HCT116 (cell line): ENCODE results near the gene NR1H3. TPM values are rescaled to one million over a fixed set of nuclear protein-coding genes. Genes with fewer than 3 reads are reported as not detected.

Experiments
- ATAC-seq: fragments of 200-7000 bp; cut with Tn5 transposase; 2 replicates; pipeline ENCODE4 v1.9.1; 2020; ENCODE audit warnings: mild to moderate bottlenecking, moderate library complexity
- BruUV-seq: library from RNA; stranded (reverse); fragments of 400-500 nt; replicated peaks from 2 replicates; lab custom pipeline; 2021; lab: Mats Ljungman, UMichigan
- CTCF ChIA-PET: fragments of 300-600 bp; sonication (Branson Sonifier 250); formaldehyde crosslinking; loops from one replicate; lab custom pipeline; 2021; ENCODE audit warnings: antibody characterized with exemption; lab: Charles Lee
- POLR2A ChIA-PET: fragments of 300-600, 350-600 bp; sonication (Branson Sonifier 250); formaldehyde crosslinking; loops from one replicate; lab custom pipeline; 2021; ENCODE audit warnings: antibody characterized with exemption; lab: Charles Lee
- RAD21 ChIA-PET, 2 experiments: fragments of 300-600 bp; sonication (Branson Sonifier 250); formaldehyde crosslinking; loops; one replicate each; lab custom pipeline; 2023; ENCODE audit warnings: low total read pairs in 2 of 2; ENCODE audit not compliant: uncharacterized antibody in 2 of 2, unreplicated experiment in 2 of 2, low non-redundant PET in 1 of 2; lab: Charles Lee
- DNase-seq: peaks from one replicate; pipeline ENCODE4 v3.0.0-alpha.2; 2010; ENCODE audit warnings: low read depth, low spot score
- H2AFZ ChIP-seq: fragments of 200-600 bp; shearing (Covaris generic), sonication (generic); 2 replicates; pipeline ENCODE4 v1.6.1; 2017; ENCODE audit warnings: low read depth, mixed run types, mixed read lengths, antibody characterized with exemption, low read length; ENCODE audit not compliant: poor library complexity, severe bottlenecking
- H3K27ac ChIP-seq: 2 replicates; pipeline ENCODE4 v1.5.1; 2012; ENCODE audit warnings: low read depth, low read length
- H3K27me3 ChIP-seq: fragments of 200-600 bp; sonication (generic); 2 replicates; pipeline ENCODE4 v1.6.1; 2016; ENCODE audit warnings: mixed run types, low read length, mixed read lengths; ENCODE audit not compliant: insufficient read depth
- H3K36me3 ChIP-seq, 2 experiments: fragments of 200-500 bp in 1 of 2; fragments of 200-600 bp in 1 of 2; sonication (Bioruptor generic) in 1 of 2; sonication (generic) in 1 of 2; 2 replicates each; pipeline versions ENCODE4 v1.5.1 to v1.6.1; 2014 to 2016; ENCODE audit warnings: low read length in 2 of 2, inconsistent platforms in 1 of 2, mixed read lengths in 1 of 2, mixed run types in 1 of 2; ENCODE audit not compliant: insufficient read depth in 2 of 2, control insufficient read depth in 1 of 2
- H3K4me1 ChIP-seq, 2 experiments: fragments of 200-600 bp in 1 of 2; sonication (generic) in 1 of 2; 2 replicates each; pipeline versions ENCODE4 v1.5.1 to v1.6.1; 2012 to 2017; ENCODE audit warnings: low read length in 2 of 2, inconsistent platforms in 1 of 2, mild to moderate bottlenecking in 1 of 2, mixed read lengths in 1 of 2, mixed run types in 1 of 2, moderate library complexity in 1 of 2; ENCODE audit not compliant: insufficient read depth in 2 of 2, control insufficient read depth in 1 of 2
- H3K4me2 ChIP-seq: fragments of 200-600 bp; sonication (generic); 2 replicates; pipeline ENCODE4 v1.6.1; 2017; ENCODE audit warnings: mixed run types, low read length, mixed read lengths
- H3K4me3 ChIP-seq, 2 experiments: fragments of 200-600 bp in 1 of 2; sonication (generic) in 1 of 2; replicated peaks in 1 of 2; 2 replicates each; pipeline ENCODE4 v1.5.1; 2011 to 2016; ENCODE audit warnings: low read length in 2 of 2, control low read depth in 1 of 2, low read depth in 1 of 2, mild to moderate bottlenecking in 1 of 2, mixed read lengths in 1 of 2, mixed run types in 1 of 2
- H3K79me2 ChIP-seq: fragments of 200-600 bp; sonication (generic); 2 replicates; pipeline ENCODE4 v1.6.1; 2017; ENCODE audit warnings: mild to moderate bottlenecking, mixed run types, low read length, moderate library complexity, mixed read lengths; ENCODE audit not compliant: insufficient read depth
- H3K9ac ChIP-seq: fragments of 200-600 bp; sonication (generic); 2 replicates; pipeline ENCODE4 v1.6.1; 2016; ENCODE audit warnings: low read length, mixed read lengths
- H3K9me2 ChIP-seq: fragments of 200-600 bp; sonication (generic), shearing (Covaris generic); 2 replicates; pipeline ENCODE4 v1.6.1; 2017; ENCODE audit warnings: mixed run types, mild to moderate bottlenecking, moderate library complexity; ENCODE audit not compliant: insufficient read depth
- H3K9me3 ChIP-seq, 2 experiments: fragments of 200-500 bp in 1 of 2; fragments of 200-600 bp in 1 of 2; sonication (Bioruptor generic) in 1 of 2; sonication (generic) in 1 of 2; 2 replicates each; pipeline ENCODE4 v1.6.1; 2014 to 2017; ENCODE audit warnings: low read length in 2 of 2, mixed read lengths in 2 of 2, inconsistent platforms in 1 of 2, low read depth in 1 of 2, mild to moderate bottlenecking in 1 of 2, mixed run types in 1 of 2, moderate library complexity in 1 of 2; ENCODE audit not compliant: control insufficient read depth in 1 of 2, insufficient read depth in 1 of 2
- H4K20me1 ChIP-seq: fragments of 200-600 bp; sonication (generic), shearing (Covaris generic); 2 replicates; pipeline ENCODE4 v1.6.1; 2017; ENCODE audit warnings: mixed run types, mild to moderate bottlenecking, moderate library complexity; ENCODE audit not compliant: insufficient read depth
- CBX3 ChIP-seq: IDR thresholded peaks from 2 replicates; pipeline ENCODE4 v1.6.1; 2012; ENCODE audit warnings: low read depth
- CEBPB ChIP-seq: IDR thresholded peaks from 2 replicates; pipeline ENCODE4 v1.6.1; 2012; ENCODE audit warnings: low read depth
- EGR1 ChIP-seq: IDR thresholded peaks from 2 replicates; pipeline ENCODE4 v1.6.1; 2012; ENCODE audit warnings: low read depth
- ELF1 ChIP-seq: IDR thresholded peaks from 2 replicates; pipeline ENCODE4 v1.6.1; 2012; ENCODE audit warnings: low read depth, borderline replicate concordance
- EZH2 ChIP-seq: fragments of 200-600 bp; sonication (generic); IDR thresholded peaks from 2 replicates; pipeline ENCODE4 v1.6.1; 2017; ENCODE audit warnings: antibody characterized with exemption, mixed run types
- JUND ChIP-seq: IDR thresholded peaks from 2 replicates; pipeline ENCODE4 v1.6.1; 2012
- POLR2A ChIP-seq: IDR thresholded peaks from 2 replicates; pipeline ENCODE4 v1.7.0; 2011; ENCODE audit warnings: borderline replicate concordance; ENCODE audit not compliant: insufficient read depth, insufficient read length; ENCODE audit errors: extremely low read depth
- RAD21 ChIP-seq: IDR thresholded peaks from 2 replicates; pipeline ENCODE4 v1.6.1; 2012; ENCODE audit warnings: low read depth, mild to moderate bottlenecking
- SIN3A ChIP-seq: IDR thresholded peaks from 2 replicates; pipeline ENCODE4 v1.6.1; 2012; ENCODE audit warnings: low read depth
- SP1 ChIP-seq: IDR thresholded peaks from 2 replicates; pipeline ENCODE4 v1.6.1; 2012; ENCODE audit warnings: low read depth
- TCF7L2 ChIP-seq: IDR thresholded peaks from 2 replicates; pipeline ENCODE4 v1.7.0; 2011; ENCODE audit warnings: borderline replicate concordance, inconsistent platforms; ENCODE audit not compliant: insufficient read depth, insufficient read length; ENCODE audit errors: extremely low read depth
- ZNF274 ChIP-seq: fragments of 200-500 bp; sonication (Bioruptor generic); IDR thresholded peaks from 2 replicates; pipeline ENCODE4 v1.6.1; 2014; ENCODE audit warnings: mild to moderate bottlenecking, low read depth, low read length, inconsistent platforms
- intact Hi-C: fragments of 100-400 bp; cut with micrococcal nuclease; formaldehyde crosslinking; loops from 2 replicates; pipeline ENCODE4 v1.10.0; 2022
- total RNA-seq: library from RNA; stranded (reverse); gene quantifications from one replicate; pipeline ENCODE4 v1.2.1, GENCODE V29; 2021; ENCODE audit not compliant: unreplicated experiment
- TF ChIP-seq, protein P1 (sequence below), 3 experiments: fragments of 200-600 bp in 1 of 3; sonication (generic) in 1 of 3; IDR thresholded peaks in 2 of 3; conservative IDR thresholded peaks in 1 of 3; 2 replicates each; pipeline ENCODE4 v1.5.1; 2012 to 2017; ENCODE audit warnings: low read depth in 2 of 3, low read length in 2 of 3, antibody characterized with exemption in 1 of 3, borderline replicate concordance in 1 of 3, control low read depth in 1 of 3, mild to moderate bottlenecking in 1 of 3, mixed read lengths in 1 of 3, mixed run types in 1 of 3, moderate library complexity in 1 of 3; ENCODE audit not compliant: insufficient read depth in 1 of 3
- TF ChIP-seq, protein P2 (sequence below): IDR thresholded peaks from 2 replicates; pipeline ENCODE4 v1.6.1; 2012; ENCODE audit warnings: low read depth

Gene NR1H3
- total RNA-seq, 1 experiment from 2014 or later: 23.5 TPM

DNA sequence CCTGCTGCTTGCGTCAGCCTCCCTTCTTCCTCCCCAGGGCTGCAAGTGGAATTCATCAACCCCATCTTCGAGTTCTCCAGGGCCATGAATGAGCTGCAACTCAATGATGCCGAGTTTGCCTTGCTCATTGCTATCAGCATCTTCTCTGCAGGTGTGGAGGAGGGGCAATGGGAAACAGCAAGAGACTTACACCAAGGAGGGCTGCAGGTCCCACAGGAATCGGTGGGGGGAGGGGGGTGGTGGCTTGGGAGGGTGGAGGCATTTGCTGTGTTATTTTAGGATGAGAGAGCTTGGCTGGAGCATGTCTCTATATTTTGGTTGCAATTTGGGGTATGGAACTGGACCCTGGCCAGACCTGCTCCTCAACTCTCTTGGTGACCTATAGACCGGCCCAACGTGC lies 10.1 kb downstream of the NR1H3 start:
- no peak overlapping the region for H3K4me2 ChIP-seq
- H3K4me1 ChIP-seq: peaks cover 22 to 47% of the 10 kb centered on the region in 2 experiments
- H3K79me2 ChIP-seq: peaks cover 25% of the 10 kb centered on the region
- ChIA-PET CTCF (no interaction called here), POLR2A (no interaction called here), RAD21 (no interaction called here)
- TF ChIP-seq, protein P1, sequence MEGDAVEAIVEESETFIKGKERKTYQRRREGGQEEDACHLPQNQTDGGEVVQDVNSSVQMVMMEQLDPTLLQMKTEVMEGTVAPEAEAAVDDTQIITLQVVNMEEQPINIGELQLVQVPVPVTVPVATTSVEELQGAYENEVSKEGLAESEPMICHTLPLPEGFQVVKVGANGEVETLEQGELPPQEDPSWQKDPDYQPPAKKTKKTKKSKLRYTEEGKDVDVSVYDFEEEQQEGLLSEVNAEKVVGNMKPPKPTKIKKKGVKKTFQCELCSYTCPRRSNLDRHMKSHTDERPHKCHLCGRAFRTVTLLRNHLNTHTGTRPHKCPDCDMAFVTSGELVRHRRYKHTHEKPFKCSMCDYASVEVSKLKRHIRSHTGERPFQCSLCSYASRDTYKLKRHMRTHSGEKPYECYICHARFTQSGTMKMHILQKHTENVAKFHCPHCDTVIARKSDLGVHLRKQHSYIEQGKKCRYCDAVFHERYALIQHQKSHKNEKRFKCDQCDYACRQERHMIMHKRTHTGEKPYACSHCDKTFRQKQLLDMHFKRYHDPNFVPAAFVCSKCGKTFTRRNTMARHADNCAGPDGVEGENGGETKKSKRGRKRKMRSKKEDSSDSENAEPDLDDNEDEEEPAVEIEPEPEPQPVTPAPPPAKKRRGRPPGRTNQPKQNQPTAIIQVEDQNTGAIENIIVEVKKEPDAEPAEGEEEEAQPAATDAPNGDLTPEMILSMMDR (IDR thresholded peaks at IDR 0.05 in 2 of 3, conservative IDR thresholded peaks at IDR 0.05 in 1 of 3; ENCODE audit: borderline replicate concordance in 1 of 3, insufficient read depth in 1 of 3, low read depth in 2 of 3, low read length in 2 of 3): no peak
- TF ChIP-seq EZH2 (no peak), EGR1 (no peak), SIN3A (no peak), RAD21 (no peak), ZNF274 (no peak), POLR2A (no peak), TCF7L2 (no peak), CBX3 (no peak), ELF1 (no peak), JUND (no peak), SP1 (no peak), CEBPB (no peak)
- TF ChIP-seq, protein P2, sequence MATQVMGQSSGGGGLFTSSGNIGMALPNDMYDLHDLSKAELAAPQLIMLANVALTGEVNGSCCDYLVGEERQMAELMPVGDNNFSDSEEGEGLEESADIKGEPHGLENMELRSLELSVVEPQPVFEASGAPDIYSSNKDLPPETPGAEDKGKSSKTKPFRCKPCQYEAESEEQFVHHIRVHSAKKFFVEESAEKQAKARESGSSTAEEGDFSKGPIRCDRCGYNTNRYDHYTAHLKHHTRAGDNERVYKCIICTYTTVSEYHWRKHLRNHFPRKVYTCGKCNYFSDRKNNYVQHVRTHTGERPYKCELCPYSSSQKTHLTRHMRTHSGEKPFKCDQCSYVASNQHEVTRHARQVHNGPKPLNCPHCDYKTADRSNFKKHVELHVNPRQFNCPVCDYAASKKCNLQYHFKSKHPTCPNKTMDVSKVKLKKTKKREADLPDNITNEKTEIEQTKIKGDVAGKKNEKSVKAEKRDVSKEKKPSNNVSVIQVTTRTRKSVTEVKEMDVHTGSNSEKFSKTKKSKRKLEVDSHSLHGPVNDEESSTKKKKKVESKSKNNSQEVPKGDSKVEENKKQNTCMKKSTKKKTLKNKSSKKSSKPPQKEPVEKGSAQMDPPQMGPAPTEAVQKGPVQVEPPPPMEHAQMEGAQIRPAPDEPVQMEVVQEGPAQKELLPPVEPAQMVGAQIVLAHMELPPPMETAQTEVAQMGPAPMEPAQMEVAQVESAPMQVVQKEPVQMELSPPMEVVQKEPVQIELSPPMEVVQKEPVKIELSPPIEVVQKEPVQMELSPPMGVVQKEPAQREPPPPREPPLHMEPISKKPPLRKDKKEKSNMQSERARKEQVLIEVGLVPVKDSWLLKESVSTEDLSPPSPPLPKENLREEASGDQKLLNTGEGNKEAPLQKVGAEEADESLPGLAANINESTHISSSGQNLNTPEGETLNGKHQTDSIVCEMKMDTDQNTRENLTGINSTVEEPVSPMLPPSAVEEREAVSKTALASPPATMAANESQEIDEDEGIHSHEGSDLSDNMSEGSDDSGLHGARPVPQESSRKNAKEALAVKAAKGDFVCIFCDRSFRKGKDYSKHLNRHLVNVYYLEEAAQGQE: no peak
- no peak overlapping the region for H2AFZ ChIP-seq
- BruUV-seq: no TSS peak
- H3K36me3 ChIP-seq: no peaks in the 10 kb centered on the region
- H3K9me3 ChIP-seq: no peaks in the 10 kb centered on the region
- H3K27me3 ChIP-seq: no peaks in the 10 kb centered on the region
- H3K9me2 ChIP-seq: no peaks in the 10 kb centered on the region
- DNase-seq (no peak), ATAC-seq (no peak)
- intact Hi-C loops: no loop called here
- H3K9ac ChIP-seq: no peak overlapping the region
- no peaks in the 10 kb centered on the region for H4K20me1 ChIP-seq
- peak overlapping the region; percentile 89 for H3K27ac ChIP-seq
- no peak overlapping the region for H3K4me3 ChIP-seq
